Effector memory CD8-positive, alpha-beta T cell (primary cell): ENCODE data around the gene ZMIZ1.

ENCODE experiments used
- ATAC-seq: fragments of 150-1000 bp; cut with Tn5 transposase; replicated peaks from 2 replicates; pipeline ENCODE4 v1.10.0; 2021; ENCODE audit warnings: mild to moderate bottlenecking, moderate library complexity
- DNase-seq, 3 experiments: peaks; one replicate each; pipeline ENCODE4 v3.0.0; 2021
- H3K27ac Mint-ChIP-seq, 2 donors: one replicate each; pipeline ENCODE4 v1.8.0; 2022; ENCODE audit warnings: mild to moderate bottlenecking in 2 of 2, mixed read lengths in 2 of 2, moderate library complexity in 2 of 2
- H3K27me3 Mint-ChIP-seq, 2 donors: one replicate each; pipeline ENCODE4 v1.8.0; 2022; ENCODE audit warnings: mixed read lengths in 2 of 2
- H3K36me3 Mint-ChIP-seq: one replicate; pipeline ENCODE4 v1.8.0; 2022; ENCODE audit warnings: mild to moderate bottlenecking, moderate library complexity, mixed read lengths; ENCODE audit not compliant: insufficient read depth
- H3K4me1 Mint-ChIP-seq, 2 donors: one replicate each; pipeline ENCODE4 v1.8.0; 2022; ENCODE audit warnings: low read depth in 2 of 2, mixed read lengths in 2 of 2
- H3K4me3 Mint-ChIP-seq, 2 donors: one replicate each; pipeline ENCODE4 v1.8.0; 2022; ENCODE audit warnings: mild to moderate bottlenecking in 2 of 2, mixed read lengths in 2 of 2, moderate library complexity in 2 of 2
- H3K9me3 Mint-ChIP-seq, 2 donors: one replicate each; pipeline ENCODE4 v1.8.0; 2022; ENCODE audit warnings: mixed read lengths in 2 of 2

Gene ZMIZ1

GRCh38 chr10:79310911-79311573 lies 242.3 kb downstream of the ZMIZ1 start:
- ATAC-seq = no peak
- Mint-ChIP-seq H3K4me1 (peaks cover 10 to 12% of the 10 kb centered on the region in 2 donors), H3K27ac (peak overlapping the region; percentile 44 to 77), H3K9me3 (no peaks in the 10 kb centered on the region), H3K4me3 (peak overlapping the region in 1 of 2 donors; percentile 20), H3K36me3 (peaks cover 7% of the 10 kb centered on the region), H3K27me3 (no peaks in the 10 kb centered on the region)
- DNase-seq = no peak

GRCh38 chr10:79311581-79312407 lies 243.0 kb downstream of the ZMIZ1 start:
- Mint-ChIP-seq H3K4me1 (peaks cover 15 to 17% of the 10 kb centered on the region in 2 donors), H3K27me3 (no peaks in the 10 kb centered on the region), H3K36me3 (peaks cover 11% of the 10 kb centered on the region), H3K9me3 (no peaks in the 10 kb centered on the region), H3K4me3 (no peak overlapping the region), H3K27ac (peak overlapping the region; percentile 44 to 77)
- ATAC-seq = no peak
- DNase-seq = no peak

GRCh38 chr10:79312601-79313187 lies 243.9 kb downstream of the ZMIZ1 start:
- Mint-ChIP-seq H3K4me1 (peaks cover 22 to 26% of the 10 kb centered on the region in 2 donors), H3K4me3 (no peak overlapping the region), H3K27me3 (no peaks in the 10 kb centered on the region), H3K9me3 (no peaks in the 10 kb centered on the region), H3K27ac (peak overlapping the region in 1 of 2 donors; percentile 64), H3K36me3 (peaks cover 18% of the 10 kb centered on the region)
- DNase-seq = no peak
- ATAC-seq = no peak

- Mint-ChIP-seq H3K4me3 (no peak overlapping the region), H3K9me3 (no peaks in the 10 kb centered on the region), H3K27ac (peak overlapping the region in 1 of 2 donors; percentile 64), H3K36me3 (peaks cover 20% of the 10 kb centered on the region), H3K4me1 (peaks cover 28 to 32% of the 10 kb centered on the region in 2 donors), H3K27me3 (no peaks in the 10 kb centered on the region)
- DNase-seq (no peak), ATAC-seq (no peak)
Observed at GRCh38 chr10:79313320-79313719, 244.6 kb downstream of the ZMIZ1 start.

- Mint-ChIP-seq H3K4me1 (peaks cover 35 to 39% of the 10 kb centered on the region in 2 donors), H3K27me3 (no peaks in the 10 kb centered on the region), H3K9me3 (no peaks in the 10 kb centered on the region), H3K27ac (peak overlapping the region in 1 of 2 donors; percentile 64), H3K36me3 (peaks cover 26% of the 10 kb centered on the region), H3K4me3 (no peak overlapping the region)
- no peak for DNase-seq
- ATAC-seq = no peak
Observed at GRCh38 chr10:79313911-79314439, 245.2 kb downstream of the ZMIZ1 start.

GRCh38 chr10:79314761-79315601 lies 246.2 kb downstream of the ZMIZ1 start:
- Mint-ChIP-seq H3K27me3 (no peaks in the 10 kb centered on the region), H3K36me3 (peaks cover 31% of the 10 kb centered on the region), H3K9me3 (no peaks in the 10 kb centered on the region), H3K4me1 (peaks cover 43 to 45% of the 10 kb centered on the region in 2 donors), H3K27ac (no peak overlapping the region), H3K4me3 (no peak overlapping the region)
- DNase-seq (no peak), ATAC-seq (no peak)

GRCh38 chr10:79315602-79315920 lies 246.8 kb downstream of the ZMIZ1 start:
- Mint-ChIP-seq H3K4me3 (no peak overlapping the region), H3K27ac (no peak overlapping the region), H3K9me3 (no peaks in the 10 kb centered on the region), H3K27me3 (no peaks in the 10 kb centered on the region), H3K4me1 (peaks cover 48 to 51% of the 10 kb centered on the region in 2 donors), H3K36me3 (peaks cover 31% of the 10 kb centered on the region)
- DNase-seq = no peak
- ATAC-seq = no peak

GRCh38 chr10:79316671-79317431 lies 248.1 kb downstream of the ZMIZ1 start:
- H3K27ac Mint-ChIP-seq = peak overlapping the region; percentile 79 to 94
- H3K4me3 Mint-ChIP-seq = peak overlapping the region; percentile 58 to 80
- H3K36me3 Mint-ChIP-seq = peaks cover 31% of the 10 kb centered on the region
- H3K4me1 Mint-ChIP-seq = peaks cover 51 to 57% of the 10 kb centered on the region in 2 donors
- H3K27me3 Mint-ChIP-seq = no peaks in the 10 kb centered on the region
- H3K9me3 Mint-ChIP-seq = no peaks in the 10 kb centered on the region
- peak; percentile 41 for ATAC-seq
- DNase-seq = no peak

- Mint-ChIP-seq H3K4me3 (peak overlapping the region; percentile 58 to 80), H3K36me3 (peaks cover 32% of the 10 kb centered on the region), H3K27ac (peak overlapping the region; percentile 79 to 94), H3K9me3 (no peaks in the 10 kb centered on the region), H3K4me1 (peaks cover 62 to 69% of the 10 kb centered on the region in 2 donors), H3K27me3 (no peaks in the 10 kb centered on the region)
- DNase-seq = no peak
- no peak for ATAC-seq
Observed at GRCh38 chr10:79318369-79318768, 249.6 kb downstream of the ZMIZ1 start.

- DNase-seq (no peak), ATAC-seq (no peak)
- Mint-ChIP-seq H3K36me3 (peaks cover 34% of the 10 kb centered on the region), H3K4me3 (peak overlapping the region; percentile 58 to 80), H3K27ac (peak overlapping the region; percentile 79 to 94), H3K4me1 (peaks cover 68 to 73% of the 10 kb centered on the region in 2 donors), H3K27me3 (no peaks in the 10 kb centered on the region), H3K9me3 (no peaks in the 10 kb centered on the region)
Observed at GRCh38 chr10:79319115-79319771, 250.5 kb downstream of the ZMIZ1 start.

- Mint-ChIP-seq H3K9me3 (no peaks in the 10 kb centered on the region), H3K4me1 (peaks cover 69 to 80% of the 10 kb centered on the region in 2 donors), H3K36me3 (peaks cover 34% of the 10 kb centered on the region), H3K4me3 (peak overlapping the region in 1 of 2 donors; percentile 58), H3K27me3 (no peaks in the 10 kb centered on the region), H3K27ac (peak overlapping the region; percentile 6 to 62)
- ATAC-seq (no peak), DNase-seq (no peak)
Observed at GRCh38 chr10:79320316-79320715, 251.6 kb downstream of the ZMIZ1 start.
